ENCODE measurements around the gene SEMA3E.

Gene SEMA3E

DNA sequence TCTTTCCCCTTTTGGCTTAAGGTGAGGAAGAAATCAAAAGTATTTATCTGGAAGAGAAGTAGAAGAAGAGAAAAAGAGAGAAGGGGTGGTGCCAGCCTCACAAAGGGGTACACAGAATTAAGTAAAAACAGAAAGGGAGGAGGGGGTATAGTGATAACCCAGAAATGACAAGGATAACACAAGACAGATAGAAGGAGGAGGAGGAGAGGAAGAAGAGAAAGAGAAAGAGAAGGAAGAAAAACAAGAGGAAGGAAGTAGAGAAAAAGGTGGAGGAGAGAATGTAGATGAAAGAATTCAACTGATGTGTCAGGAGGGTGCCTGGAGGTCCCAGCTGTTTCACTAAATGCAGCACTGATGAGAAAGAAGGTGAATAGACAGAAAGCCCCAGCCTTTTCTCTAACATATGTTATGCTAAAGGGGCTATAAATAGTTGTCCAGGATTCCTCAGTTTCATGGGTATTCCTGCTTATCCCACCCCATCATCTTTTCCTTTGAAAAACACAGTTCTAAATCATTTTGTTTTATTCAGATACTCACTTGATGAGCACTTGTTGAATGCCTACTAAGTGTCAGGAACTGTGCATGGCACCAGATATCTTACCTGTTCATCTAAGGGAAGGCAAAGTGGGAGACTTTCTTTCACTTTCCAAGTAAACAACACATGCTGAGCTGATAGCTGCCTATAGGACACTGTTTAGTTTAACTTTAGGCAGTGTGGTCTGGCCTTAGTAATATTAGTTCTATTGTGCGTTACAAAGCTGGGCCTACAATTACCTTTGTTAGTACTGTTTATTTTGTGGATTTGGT is 8.0 kb downstream of the SEMA3E start:
- no peak for DNase-seq (ENCODE audit: low read depth)

DNA sequence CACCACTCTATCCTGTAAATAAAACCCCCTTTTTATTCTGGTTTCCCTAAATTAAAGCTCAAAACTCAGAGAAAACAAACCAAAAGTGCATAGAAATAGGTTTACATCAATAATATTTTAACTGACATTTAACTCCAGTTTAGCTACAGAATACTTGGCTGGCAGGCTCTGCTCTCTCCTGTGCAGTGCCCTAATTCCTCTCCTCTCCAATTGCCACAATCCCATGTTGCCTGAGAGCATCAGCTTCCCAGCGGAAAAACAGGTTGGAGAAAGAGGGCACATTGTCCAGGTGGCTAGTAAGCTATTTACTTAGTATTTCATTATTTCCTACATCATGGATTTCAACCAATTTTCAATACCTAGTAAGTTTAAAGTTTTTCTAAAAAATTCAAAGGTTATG is 8.7 kb downstream of the SEMA3E start:
- DNase-seq (ENCODE audit: low read depth): no peak

DNA sequence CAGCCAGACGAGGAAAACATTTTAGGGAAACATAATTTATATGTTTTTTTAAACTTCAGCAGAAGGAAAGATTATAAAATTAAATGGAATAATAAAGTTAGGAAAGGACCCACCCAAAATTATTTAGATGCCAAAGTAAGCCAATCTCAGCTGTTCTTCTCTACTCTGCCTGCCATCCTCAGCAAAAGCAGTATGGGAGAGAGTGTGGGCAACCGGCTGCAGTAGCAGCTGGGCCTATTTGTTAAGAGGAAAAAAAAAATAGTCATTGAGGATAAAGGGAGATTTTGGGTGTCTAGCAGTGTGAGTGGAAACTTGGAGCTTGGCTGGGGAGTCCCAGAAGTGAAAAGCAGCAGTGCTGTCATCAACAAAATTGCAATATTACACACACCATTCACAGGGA is 15.4 kb downstream of the SEMA3E start:
- no peak for DNase-seq (ENCODE audit: low read depth)

DNA sequence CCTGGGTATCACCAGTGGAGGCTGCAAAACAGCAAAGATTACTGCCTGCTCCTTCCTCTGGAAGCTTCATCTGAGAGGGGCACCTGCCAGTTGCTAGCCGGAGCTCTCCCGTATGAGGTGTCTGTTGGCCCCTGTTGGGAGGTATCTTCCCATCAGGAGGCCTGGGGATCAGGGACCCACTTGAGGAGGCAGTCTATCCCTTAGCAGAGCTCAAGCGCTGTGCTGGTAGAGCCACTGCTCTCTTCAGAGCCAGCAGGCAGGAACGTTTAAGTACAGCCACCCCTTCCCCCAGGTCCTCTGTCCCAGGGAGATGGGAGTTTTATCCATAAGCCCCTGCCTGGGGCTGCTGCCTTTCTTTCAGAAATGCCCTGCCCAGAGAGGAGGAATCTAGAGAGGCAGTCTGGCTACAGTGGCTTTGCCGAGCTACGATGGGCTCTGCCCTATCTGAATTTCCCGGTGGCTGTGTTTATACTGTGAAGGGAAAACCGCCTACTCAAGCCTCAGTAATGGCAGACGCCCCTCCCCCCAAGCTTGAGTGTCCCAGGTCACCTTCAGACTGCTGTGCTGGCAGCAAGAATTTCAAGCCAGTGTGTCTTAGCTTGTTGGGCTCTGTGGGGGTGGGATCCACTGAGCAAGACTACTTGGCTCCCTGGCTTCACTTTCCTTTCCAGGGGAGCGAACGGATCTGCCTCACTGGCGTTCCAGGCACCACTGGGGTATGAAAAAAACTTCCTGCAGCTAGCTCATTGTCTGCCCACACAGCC is 19.6 kb downstream of the SEMA3E start:
- no peak for DNase-seq (ENCODE audit: low read depth)

DNA sequence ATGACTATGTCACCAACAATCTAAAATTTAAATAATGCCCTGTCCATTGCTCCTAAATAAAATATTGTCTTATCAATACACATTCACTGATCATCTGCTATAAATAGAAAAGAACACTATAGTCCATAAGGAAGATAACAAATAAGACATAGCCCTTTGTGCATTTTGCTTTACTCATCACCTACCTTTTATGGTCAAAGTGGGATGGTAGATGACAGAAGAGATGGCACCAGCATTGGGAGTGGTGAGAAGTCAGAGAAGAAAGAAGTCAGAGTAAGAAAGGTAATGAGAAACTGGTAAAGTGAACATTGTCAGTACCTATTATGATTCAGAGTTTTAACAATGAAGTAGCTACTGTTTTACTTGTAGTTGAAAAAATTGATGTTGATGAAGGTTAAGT is 31.1 kb downstream of the SEMA3E start:
- DNase-seq (ENCODE audit: low read depth): no peak

DNA sequence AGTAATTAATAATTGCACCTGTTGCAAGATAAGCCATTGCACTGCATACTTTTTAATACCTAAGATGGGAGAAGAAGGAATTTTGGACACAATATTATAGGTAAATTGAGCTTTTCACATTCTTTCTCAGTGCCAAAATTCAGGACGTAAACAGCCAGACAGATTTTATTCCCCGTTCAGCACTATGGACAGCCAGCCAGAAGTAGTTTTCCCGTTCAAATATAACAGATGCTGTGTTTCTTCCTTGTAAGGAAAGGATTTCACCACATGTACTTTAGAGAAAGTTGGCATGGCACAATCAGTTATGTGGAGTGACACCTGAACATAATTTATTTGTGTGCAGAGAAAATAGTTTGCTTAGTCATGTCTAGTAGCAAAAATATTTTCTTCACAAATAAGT is 34.8 kb downstream of the SEMA3E start:
- DNase-seq (ENCODE audit: low read depth): no peak

DNA sequence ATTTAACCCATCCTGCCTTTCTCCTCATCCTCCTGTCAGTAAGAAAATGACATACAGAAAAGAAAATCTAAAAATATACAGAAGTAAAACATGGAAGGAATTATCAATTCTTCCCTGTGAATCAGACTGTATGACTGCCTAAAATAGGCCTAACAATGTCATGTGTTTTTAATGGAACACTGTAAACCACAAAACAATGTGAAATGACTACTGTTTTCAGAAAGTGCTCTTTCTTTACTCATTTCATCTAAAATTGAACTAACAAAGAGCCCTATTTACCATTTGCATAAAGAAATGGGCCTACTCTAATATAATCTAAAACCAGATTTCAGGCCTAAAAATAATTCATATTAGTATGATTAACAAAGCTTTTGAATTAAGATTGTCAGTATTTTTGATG is 35.7 kb downstream of the SEMA3E start:
- DNase-seq (ENCODE audit: low read depth): no peak

DNA sequence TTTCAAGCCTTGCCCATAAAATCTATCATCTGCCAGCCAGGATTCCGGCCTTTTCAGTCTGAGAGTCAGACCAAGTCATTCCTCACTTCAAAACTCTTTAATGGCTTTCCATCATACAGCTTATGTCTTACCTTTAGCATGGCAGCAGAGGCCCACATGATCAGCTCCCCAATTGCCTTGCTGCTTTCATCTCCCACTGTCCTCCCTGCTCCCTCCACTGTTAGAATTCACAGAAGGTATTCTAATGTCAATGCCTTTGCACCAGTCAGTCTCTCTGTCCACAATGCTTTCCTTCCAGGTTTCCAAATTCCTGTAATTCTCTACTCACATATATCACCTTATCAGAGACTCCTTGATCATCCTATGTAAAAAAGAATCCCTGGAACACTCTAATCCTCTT is 37.2 kb downstream of the SEMA3E start:
- no peak for DNase-seq (ENCODE audit: low read depth)

DNA sequence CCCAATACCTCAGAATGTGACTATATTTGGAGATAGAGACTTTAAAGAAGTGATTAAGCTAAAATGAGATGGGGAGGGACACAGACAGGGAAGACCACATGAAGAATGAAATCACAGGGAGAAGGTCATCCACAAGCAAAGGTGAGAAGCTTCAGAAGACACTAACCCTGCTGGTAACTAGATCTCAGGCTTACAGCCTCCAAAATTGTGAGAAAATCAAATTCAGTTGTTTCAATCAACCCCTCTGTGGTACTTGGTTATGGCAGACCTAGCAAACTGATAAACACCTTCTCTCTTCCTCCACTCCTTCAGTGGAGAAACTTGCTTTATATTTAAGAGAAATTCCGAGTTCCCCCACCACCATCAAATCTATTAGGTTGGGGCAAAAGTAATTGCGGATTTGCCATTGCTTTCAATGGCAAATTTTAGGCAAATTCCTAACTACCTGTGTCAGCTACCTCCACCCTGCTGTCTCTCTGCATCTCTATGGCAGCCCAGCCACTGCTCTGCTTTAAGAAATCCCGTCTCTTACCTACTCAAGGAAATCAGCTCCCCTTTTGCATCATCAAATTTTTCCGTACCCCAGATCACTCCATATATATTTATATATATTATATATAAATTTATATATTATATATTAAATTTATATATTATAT is 38.2 kb downstream of the SEMA3E start:
- no peak for DNase-seq (ENCODE audit: low read depth)

DNA sequence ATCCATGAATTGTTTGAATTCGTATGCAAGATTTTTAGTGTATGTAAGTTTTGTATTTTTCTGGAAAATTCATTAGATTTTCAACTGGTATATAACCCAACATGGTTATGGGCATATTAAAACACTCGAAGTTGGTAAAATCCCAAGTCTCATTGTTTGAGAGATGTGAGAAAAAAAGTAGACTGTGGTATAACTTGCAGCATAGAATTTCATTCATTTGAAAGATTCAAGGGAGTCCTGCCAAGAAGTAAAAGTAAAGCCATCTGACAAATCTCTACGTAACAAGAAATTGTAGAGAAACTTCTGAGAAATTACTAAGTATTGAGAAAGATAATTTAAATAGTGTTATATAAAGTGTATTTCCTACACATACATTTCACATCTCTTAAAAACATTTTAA is 40.2 kb downstream of the SEMA3E start:
- DNase-seq (ENCODE audit: low read depth): no peak

DNA sequence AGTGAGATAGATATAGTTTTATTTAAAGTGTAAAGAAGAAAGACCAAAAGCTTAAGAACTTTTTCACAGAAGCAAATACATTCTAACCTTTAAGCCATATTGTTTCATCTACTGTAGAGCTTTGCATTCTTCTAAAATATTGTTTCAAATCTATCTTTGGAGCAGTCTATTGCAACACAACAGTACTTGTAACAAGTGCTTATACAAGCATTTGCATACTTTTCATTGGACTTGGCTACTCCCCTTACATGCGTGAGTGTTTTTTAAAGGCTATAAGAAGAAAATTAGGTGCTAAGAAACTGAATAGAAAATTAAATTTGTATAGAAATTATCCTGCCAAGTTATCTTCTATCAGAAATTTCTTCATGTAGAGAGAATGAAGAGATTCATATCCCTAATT is 45.3 kb downstream of the SEMA3E start:
- no peak for DNase-seq (ENCODE audit: low read depth)

DNA sequence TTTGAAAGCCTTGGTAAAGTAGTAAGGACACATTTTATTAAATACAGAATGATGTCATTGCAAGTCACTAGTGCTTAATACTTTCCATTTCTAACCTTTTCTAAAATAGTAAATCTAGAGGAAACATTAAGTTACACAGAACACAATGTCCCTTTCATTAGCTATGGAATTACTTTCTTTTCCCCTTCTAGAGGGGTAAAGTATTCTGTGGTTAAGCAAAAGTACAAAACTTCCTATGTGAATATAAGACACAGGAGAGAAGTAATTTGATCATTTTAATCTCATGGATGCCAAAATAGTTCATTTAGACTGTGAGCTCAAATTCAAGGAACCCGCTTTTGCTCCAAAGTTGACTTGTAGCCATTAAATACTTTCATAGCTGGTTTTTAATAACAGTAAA is 49.8 kb downstream of the SEMA3E start:
- DNase-seq (ENCODE audit: low read depth): no peak

DNA sequence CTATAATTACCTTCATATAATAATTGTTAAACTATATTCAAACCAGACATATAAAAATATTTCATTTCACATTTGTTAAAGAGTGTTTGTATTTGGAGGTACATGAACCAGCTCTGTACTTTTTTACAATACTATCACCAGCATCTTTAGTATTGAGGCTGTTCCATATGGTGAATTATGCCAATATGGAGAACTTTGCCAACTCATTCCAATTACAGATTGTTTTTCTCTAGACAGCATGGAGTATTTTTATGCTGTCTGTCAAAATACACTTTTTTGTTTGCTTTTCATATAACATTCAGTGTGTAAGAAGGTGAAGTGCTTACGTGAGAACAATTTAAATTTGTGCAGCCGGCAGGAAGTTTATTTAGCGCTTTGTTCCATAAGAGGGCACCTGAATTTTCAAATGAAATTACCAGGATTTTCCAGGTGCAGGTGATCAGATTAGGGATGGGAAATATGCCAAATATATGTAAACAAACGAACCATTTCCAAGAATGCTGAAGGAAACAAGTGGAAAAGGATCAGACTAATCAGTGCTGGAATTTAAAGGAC is 54.9 kb downstream of the SEMA3E start:
- no peak for DNase-seq (ENCODE audit: low read depth)

DNA sequence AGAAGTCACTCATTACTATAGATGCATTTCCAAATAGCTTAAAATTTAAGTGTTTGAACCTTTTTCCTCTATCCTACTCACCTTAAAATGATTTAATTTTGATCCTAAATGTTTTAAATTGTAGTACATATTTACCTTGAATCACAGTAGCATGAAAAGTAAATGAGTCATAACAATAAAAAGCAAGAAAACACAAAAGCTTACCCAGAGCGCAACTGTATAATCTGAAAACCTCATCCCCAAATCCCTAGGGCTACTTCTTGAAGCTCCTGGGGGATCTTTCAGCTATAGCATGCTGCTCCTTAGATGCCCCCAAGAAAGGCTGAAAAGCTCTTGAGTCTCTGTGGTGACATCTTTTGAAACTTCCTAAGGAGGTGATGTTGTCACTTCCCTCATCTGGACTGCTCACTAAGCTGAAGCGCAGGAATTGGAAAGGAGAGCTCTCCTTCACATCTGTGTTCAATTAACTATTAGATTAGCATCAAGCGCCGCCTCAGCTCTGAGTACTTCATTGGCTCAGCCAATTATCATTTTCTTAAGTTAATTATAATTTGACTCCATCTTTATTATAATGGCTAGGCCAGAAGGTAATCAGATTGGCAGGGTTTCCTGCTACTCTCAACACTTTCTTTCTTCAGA is 60.2 kb downstream of the SEMA3E start:
- DNase-seq (ENCODE audit: low read depth): no peak

DNA sequence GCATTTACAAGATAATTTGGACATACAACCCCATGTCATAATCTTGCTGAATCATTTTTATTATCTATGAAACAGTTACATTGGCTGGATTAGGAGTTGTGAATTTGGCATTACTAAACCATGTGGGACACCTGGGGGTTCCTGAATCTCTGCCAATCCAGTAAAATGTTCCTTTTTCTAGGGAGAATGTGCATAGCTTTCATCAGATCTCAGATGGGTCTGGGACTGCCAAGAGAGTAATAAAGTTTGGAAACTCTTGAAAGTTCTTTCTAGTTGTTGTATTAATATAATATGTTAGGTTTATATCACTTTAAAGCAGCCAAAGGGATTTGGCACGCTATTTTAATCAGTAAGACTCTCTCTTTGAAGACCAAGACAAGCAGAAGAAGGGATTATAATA is 62.7 kb downstream of the SEMA3E start:
- no peak for DNase-seq (ENCODE audit: low read depth)

DNA sequence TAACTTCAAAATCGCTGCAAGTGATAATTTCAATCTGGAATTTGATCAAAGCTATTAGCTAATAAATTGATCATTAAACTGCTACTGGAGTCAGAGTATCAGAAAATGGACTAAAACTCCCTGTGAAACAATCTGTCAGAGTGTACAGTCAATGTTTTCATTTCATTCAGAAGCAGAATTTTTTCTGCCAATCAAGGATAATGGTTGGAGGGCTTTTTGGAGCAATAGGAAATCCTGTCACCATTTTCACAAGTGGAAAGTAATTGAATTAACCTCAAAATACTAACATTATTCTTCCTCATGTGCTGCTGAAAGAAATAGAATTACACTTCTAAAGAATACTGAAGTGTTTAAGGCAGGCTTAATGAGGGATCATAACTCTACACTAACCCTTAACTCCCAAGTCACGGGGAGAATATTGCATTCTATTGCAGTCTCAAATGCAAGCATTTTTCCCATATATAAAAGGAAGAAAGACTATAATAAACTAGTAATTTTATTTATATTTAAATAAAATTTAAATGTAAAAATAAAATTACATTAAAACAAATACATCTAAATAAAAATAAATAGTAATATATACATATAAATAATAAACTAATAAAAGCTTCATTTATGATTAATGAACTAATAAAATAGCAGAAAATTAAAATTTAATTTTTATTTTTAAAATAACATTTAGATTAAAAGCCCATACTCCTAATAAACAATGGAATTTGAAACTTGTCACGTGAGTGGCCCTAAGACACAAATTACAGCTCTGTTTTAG is 67.1 kb downstream of the SEMA3E start:
- no peak for DNase-seq (ENCODE audit: low read depth)

DNA sequence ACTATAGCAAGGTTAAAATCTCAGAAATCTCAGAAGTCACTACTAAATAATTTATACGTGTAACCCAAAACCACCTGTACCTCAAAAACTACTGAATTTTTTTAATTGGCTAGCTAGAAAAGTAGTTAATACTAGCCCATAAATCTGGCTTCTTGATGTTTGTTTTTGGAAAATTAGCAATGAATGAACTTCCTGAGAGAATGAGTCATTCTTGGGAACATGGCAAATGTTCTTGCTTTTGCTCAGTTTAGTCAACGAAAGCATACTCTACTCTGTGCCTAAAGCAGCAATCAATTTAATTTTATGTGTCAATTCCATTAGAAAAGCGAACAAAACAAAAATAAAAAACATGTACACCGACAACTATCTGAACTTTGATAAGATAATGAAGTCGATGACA is 69.2 kb downstream of the SEMA3E start:
- no peak for DNase-seq (ENCODE audit: low read depth)

DNA sequence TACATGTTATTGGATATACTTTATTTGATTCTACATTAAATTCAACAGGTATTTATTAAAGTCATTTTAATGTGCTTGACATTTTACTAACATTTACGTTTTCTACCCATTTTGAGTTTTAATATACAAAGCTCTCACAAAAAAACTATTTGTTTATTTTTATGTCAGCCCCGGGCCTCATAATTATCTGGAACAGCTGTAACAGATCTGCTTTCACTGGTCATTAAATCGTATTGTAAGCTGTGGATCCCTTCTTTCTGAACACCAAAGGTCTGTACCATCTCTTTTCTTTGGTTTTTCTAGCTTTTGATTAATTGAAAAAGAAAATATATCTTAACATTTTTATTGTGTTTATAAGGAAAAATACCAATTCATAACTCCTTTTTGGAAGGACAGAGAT is 73.5 kb downstream of the SEMA3E start:
- no peak for DNase-seq (ENCODE audit: low read depth)

DNA sequence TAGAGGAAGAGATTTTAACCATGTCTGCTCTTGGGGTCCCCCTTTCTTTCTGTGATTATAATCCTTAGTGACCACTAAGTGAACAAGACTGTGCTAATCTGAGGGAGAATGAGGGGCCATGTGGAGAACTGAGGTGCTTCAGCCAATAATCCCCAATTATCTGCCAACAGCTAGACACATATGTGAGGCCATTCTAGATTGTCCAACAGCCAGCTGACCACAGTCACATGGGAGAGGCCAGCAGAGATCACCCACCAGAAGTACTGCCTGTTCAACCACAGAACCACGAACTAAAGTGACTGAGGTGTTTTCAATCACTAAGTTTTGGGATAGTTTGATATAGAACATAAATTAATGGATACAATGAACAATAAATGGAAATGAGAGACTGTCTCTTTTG is 74.3 kb downstream of the SEMA3E start:
- no peak for DNase-seq (ENCODE audit: low read depth)

DNA sequence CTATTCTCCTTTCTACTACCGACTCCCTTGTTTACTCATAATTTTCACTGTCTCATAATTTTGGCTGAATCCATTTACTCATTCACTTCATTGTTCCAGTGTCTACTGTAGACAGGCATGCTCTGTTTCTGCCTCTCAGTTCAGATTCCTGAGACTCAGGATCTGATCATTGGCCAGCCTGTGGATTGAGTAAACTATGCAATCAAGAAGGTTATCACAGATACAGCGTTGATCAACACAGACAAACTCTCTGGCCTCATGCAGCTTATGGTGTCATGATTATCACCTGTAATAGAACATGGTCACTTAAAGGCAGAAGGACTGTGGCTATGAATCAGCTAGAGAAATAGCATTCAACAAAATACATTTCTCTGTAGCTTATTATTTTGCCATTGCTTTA is 86.0 kb downstream of the SEMA3E start:
- DNase-seq (ENCODE audit: low read depth): no peak

DNA sequence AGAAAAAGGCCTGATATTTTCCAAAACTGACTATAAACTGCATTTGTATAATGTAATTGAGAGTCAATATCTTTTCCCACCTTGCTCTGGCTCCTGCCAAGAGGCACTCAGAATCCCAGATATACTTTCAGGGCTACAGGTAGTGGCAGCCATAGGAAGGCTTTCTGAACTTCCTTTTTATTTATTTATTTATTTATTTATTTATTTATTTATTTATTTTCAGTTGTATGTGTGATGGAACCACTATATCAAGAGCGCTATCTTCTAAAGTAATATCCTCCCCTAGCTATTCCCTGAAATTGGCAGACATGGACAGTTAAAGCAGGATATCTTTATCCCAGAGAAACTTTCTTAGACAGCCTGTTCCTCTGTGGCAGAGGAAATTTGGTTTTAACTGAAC is 86.7 kb downstream of the SEMA3E start:
- no peak for DNase-seq (ENCODE audit: low read depth)

DNA sequence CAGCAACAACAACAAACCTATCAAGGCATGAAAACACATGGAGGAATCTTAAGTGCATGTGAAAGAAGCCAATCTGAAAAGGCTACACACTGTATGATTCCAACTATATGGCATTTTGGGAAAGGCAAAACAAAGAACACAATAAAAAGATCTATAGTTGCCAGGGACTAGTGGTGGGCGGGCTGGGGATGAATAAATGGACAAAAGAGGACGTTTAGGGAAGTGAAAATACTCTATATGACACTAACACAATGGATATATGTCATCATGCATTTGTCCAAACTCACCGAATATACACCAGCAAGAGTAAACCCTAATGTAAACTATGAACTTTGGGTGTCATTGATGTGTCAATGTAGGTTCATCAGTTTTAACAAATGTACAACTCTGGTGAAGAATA is 89.1 kb downstream of the SEMA3E start:
- no peak for DNase-seq (ENCODE audit: low read depth)

Data from CMK (cell line).